K562 (cell line): Measurements from ENCODE around the gene TMPRSS9. TPM values are rescaled to one million over a fixed set of nuclear protein-coding genes. Genes with fewer than 3 reads are reported as not detected.

ENCODE experiments used
- ARNT ChIP-seq, 2 experiments: fragments of 450-650 bp; IDR thresholded peaks; 2 replicates each; pipeline ENCODE4 v1.6.1; 2016; ENCODE audit warnings: mild to moderate bottlenecking in 1 of 2
- COPS2 ChIP-seq: fragments of 450-650 bp; conservative IDR thresholded peaks from 2 replicates; pipeline ENCODE4 v1.6.1; 2016; ENCODE audit warnings: mild to moderate bottlenecking, moderate library complexity
- CREB3L1 ChIP-seq: fragments of 450-650 bp; IDR thresholded peaks from 2 replicates; pipeline ENCODE4 v1.6.1; 2014; ENCODE audit warnings: low read depth, mild to moderate bottlenecking, moderate library complexity, borderline replicate concordance
- HEY1 ChIP-seq: fragments of 250-450 bp; sonication (Bioruptor Pico); IDR thresholded peaks from 2 replicates; pipeline ENCODE4 v1.5.0; 2020; ENCODE audit warnings: mild to moderate bottlenecking, moderate library complexity, borderline replicate concordance
- HNRNPL ChIP-seq: fragments of 200-400 bp; formaldehyde crosslinking; IDR thresholded peaks from 2 replicates; pipeline ENCODE4 v1.6.1; 2017; ENCODE audit warnings: low read depth, mild to moderate bottlenecking, low read length
- HNRNPLL ChIP-seq: fragments of 200-400 bp; formaldehyde crosslinking; IDR thresholded peaks from 2 replicates; pipeline ENCODE4 v1.6.1; 2017; ENCODE audit warnings: low read length, low read depth, mild to moderate bottlenecking; ENCODE audit not compliant: poor library complexity, severe bottlenecking
- PHTF2 ChIP-seq: fragments of 250-450 bp; sonication (Bioruptor Pico); IDR thresholded peaks from 2 replicates; pipeline ENCODE4 v1.5.0; 2021; ENCODE audit warnings: mild to moderate bottlenecking
- SMC3 ChIP-seq: conservative IDR thresholded peaks from 2 replicates; pipeline ENCODE4 v1.6.1; 2011; ENCODE audit warnings: low read depth, low read length, improper control_type of control experiment; ENCODE audit not compliant: insufficient read depth
- TARDBP ChIP-seq: fragments of 450-650 bp; IDR thresholded peaks from 2 replicates; pipeline ENCODE4 v1.6.1; 2016
- ZNF384 ChIP-seq: IDR thresholded peaks from 2 replicates; pipeline ENCODE4 v1.6.1; 2012; ENCODE audit warnings: low read depth, low read length, improper control_type of control experiment
- polyA plus RNA-seq, 8 experiments: library from polyadenylated mRNA; depleted of rRNA in 4 of 8; stranded (reverse) in 5 of 8; unstranded in 3 of 8; fragments of >200 nt; fragmentation: Nextera tagmentation in 2 of 8; fragmentation: Illumina TruSeq in 1 of 8; extraction: Ambion mirVana in 2 of 8; extraction: Trizol in 1 of 8; gene quantifications; 2 replicates each; pipeline versions ENCODE4 v1.2.1 to v1.2.3, GENCODE V29; 2011 to 2014; ENCODE audit warnings: inconsistent platforms in 1 of 8, missing spikeins in 1 of 8
- total RNA-seq, 7 experiments: library from RNA; depleted of rRNA in 6 of 7; stranded (reverse); fragments of >200 nt in 6 of 7; fragmentation: Illumina TruSeq in 2 of 7; extraction: Trizol in 2 of 7; gene quantifications; 2 replicates each; pipeline versions ENCODE4 v1.2.1 to v1.2.3, GENCODE V29; 2011 to 2021; ENCODE audit warnings: low replicate concordance in 1 of 7
- TF ChIP-seq, protein P1 (sequence below): fragments of 450-650 bp; IDR thresholded peaks from 2 replicates; pipeline ENCODE4 v1.6.1; 2016; ENCODE audit warnings: mild to moderate bottlenecking, moderate library complexity
- TF ChIP-seq, protein P2 (sequence below), 2 experiments: fragments of 450-650 bp; conservative IDR thresholded peaks; 2 replicates each; pipeline ENCODE4 v1.6.1; 2017; ENCODE audit warnings: mild to moderate bottlenecking in 2 of 2, moderate library complexity in 2 of 2

Gene TMPRSS9
- total and polyA plus RNA-seq, 9 of the 15 experiments (the other 6 are each of a cell fraction or from before 2014, with no cell fraction given) = 0.01 to 0.03 TPM; not detected in 7

GRCh38 chr19:2391118-2391725, 31.2 kb downstream of the TMPRSS9 start (continued):
- TF ChIP-seq HEY1 (CRISPR knock-in tag) (no peak), HNRNPL (no peak), COPS2 (no peak), ARNT (IDR thresholded peaks at IDR 0.05) (no peak), SMC3 (peak; percentile 58), PHTF2 (CRISPR knock-in tag) (no peak), TARDBP (no peak), ZNF384 (peak; percentile 92), CREB3L1 (no peak), HNRNPLL (no peak)
- TF ChIP-seq, protein P1, sequence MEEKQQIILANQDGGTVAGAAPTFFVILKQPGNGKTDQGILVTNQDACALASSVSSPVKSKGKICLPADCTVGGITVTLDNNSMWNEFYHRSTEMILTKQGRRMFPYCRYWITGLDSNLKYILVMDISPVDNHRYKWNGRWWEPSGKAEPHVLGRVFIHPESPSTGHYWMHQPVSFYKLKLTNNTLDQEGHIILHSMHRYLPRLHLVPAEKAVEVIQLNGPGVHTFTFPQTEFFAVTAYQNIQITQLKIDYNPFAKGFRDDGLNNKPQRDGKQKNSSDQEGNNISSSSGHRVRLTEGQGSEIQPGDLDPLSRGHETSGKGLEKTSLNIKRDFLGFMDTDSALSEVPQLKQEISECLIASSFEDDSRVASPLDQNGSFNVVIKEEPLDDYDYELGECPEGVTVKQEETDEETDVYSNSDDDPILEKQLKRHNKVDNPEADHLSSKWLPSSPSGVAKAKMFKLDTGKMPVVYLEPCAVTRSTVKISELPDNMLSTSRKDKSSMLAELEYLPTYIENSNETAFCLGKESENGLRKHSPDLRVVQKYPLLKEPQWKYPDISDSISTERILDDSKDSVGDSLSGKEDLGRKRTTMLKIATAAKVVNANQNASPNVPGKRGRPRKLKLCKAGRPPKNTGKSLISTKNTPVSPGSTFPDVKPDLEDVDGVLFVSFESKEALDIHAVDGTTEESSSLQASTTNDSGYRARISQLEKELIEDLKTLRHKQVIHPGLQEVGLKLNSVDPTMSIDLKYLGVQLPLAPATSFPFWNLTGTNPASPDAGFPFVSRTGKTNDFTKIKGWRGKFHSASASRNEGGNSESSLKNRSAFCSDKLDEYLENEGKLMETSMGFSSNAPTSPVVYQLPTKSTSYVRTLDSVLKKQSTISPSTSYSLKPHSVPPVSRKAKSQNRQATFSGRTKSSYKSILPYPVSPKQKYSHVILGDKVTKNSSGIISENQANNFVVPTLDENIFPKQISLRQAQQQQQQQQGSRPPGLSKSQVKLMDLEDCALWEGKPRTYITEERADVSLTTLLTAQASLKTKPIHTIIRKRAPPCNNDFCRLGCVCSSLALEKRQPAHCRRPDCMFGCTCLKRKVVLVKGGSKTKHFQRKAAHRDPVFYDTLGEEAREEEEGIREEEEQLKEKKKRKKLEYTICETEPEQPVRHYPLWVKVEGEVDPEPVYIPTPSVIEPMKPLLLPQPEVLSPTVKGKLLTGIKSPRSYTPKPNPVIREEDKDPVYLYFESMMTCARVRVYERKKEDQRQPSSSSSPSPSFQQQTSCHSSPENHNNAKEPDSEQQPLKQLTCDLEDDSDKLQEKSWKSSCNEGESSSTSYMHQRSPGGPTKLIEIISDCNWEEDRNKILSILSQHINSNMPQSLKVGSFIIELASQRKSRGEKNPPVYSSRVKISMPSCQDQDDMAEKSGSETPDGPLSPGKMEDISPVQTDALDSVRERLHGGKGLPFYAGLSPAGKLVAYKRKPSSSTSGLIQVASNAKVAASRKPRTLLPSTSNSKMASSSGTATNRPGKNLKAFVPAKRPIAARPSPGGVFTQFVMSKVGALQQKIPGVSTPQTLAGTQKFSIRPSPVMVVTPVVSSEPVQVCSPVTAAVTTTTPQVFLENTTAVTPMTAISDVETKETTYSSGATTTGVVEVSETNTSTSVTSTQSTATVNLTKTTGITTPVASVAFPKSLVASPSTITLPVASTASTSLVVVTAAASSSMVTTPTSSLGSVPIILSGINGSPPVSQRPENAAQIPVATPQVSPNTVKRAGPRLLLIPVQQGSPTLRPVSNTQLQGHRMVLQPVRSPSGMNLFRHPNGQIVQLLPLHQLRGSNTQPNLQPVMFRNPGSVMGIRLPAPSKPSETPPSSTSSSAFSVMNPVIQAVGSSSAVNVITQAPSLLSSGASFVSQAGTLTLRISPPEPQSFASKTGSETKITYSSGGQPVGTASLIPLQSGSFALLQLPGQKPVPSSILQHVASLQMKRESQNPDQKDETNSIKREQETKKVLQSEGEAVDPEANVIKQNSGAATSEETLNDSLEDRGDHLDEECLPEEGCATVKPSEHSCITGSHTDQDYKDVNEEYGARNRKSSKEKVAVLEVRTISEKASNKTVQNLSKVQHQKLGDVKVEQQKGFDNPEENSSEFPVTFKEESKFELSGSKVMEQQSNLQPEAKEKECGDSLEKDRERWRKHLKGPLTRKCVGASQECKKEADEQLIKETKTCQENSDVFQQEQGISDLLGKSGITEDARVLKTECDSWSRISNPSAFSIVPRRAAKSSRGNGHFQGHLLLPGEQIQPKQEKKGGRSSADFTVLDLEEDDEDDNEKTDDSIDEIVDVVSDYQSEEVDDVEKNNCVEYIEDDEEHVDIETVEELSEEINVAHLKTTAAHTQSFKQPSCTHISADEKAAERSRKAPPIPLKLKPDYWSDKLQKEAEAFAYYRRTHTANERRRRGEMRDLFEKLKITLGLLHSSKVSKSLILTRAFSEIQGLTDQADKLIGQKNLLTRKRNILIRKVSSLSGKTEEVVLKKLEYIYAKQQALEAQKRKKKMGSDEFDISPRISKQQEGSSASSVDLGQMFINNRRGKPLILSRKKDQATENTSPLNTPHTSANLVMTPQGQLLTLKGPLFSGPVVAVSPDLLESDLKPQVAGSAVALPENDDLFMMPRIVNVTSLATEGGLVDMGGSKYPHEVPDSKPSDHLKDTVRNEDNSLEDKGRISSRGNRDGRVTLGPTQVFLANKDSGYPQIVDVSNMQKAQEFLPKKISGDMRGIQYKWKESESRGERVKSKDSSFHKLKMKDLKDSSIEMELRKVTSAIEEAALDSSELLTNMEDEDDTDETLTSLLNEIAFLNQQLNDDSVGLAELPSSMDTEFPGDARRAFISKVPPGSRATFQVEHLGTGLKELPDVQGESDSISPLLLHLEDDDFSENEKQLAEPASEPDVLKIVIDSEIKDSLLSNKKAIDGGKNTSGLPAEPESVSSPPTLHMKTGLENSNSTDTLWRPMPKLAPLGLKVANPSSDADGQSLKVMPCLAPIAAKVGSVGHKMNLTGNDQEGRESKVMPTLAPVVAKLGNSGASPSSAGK = 0 out of 2 replicates have a peak, but pooled peaks have one; percentile 35
- TF ChIP-seq, protein P2, sequence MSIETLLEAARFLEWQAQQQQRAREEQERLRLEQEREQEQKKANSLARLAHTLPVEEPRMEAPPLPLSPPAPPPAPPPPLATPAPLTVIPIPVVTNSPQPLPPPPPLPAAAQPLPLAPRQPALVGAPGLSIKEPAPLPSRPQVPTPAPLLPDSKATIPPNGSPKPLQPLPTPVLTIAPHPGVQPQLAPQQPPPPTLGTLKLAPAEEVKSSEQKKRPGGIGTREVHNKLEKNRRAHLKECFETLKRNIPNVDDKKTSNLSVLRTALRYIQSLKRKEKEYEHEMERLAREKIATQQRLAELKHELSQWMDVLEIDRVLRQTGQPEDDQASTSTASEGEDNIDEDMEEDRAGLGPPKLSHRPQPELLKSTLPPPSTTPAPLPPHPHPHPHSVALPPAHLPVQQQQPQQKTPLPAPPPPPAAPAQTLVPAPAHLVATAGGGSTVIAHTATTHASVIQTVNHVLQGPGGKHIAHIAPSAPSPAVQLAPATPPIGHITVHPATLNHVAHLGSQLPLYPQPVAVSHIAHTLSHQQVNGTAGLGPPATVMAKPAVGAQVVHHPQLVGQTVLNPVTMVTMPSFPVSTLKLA (conservative IDR thresholded peaks at IDR 0.05) = peak; percentile 70 to 79
